ENCODE measurements around the gene CS.

Gene CS

GRCh38 chr12:56244494-56244893 lies 55.6 kb downstream of the CS start:
- DNase-seq (ENCODE audit: low read depth): no peak

GRCh38 chr12:56243731-56244181 lies 56.4 kb downstream of the CS start:
- no peak for DNase-seq (ENCODE audit: low read depth)

- DNase-seq (ENCODE audit: low read depth): no peak
Measured at GRCh38 chr12:56242986-56243385, 57.1 kb downstream of the CS start.

GRCh38 chr12:56241424-56242303 lies 58.5 kb downstream of the CS start:
- DNase-seq (ENCODE audit: low read depth): no peak

GRCh38 chr12:56237552-56237951 lies 62.6 kb downstream of the CS start:
- no peak for DNase-seq (ENCODE audit: low read depth)

GRCh38 chr12:56236985-56237384 lies 63.1 kb downstream of the CS start:
- no peak for DNase-seq (ENCODE audit: low read depth)

GRCh38 chr12:56236091-56236490 lies 64.0 kb downstream of the CS start:
- DNase-seq (ENCODE audit: low read depth): no peak

GRCh38 chr12:56234746-56235436 lies 65.2 kb downstream of the CS start:
- no peak for DNase-seq (ENCODE audit: low read depth)

GRCh38 chr12:56231184-56231582 lies 68.9 kb downstream of the CS start:
- DNase-seq (ENCODE audit: low read depth): no peak

GRCh38 chr12:56230432-56231183 lies 69.5 kb downstream of the CS start:
- no peak for DNase-seq (ENCODE audit: low read depth)

GRCh38 chr12:56229916-56230431 lies 70.2 kb downstream of the CS start, which contains the start of gene SLC39A5:
TSS of gene SLC39A5 (plus strand) at chr12:56230051. CDS start at chr12:56231275, 1,224 bp downstream.
- DNase-seq (ENCODE audit: low read depth): no peak

- DNase-seq (ENCODE audit: low read depth): no peak
Measured at GRCh38 chr12:56229082-56229481, 71.0 kb downstream of the CS start.

- no peak for DNase-seq (ENCODE audit: low read depth)
Measured at GRCh38 chr12:56224954-56225353, 75.2 kb downstream of the CS start.

- peak; percentile 92 for DNase-seq (ENCODE audit: low read depth)
Measured at GRCh38 chr12:56224102-56224701, 75.9 kb downstream of the CS start, which contains the start of gene NABP2. TSS of gene NABP2 (plus strand) at chr12:56224342. CDS start at chr12:56224857, 515 bp downstream.

- no peak for DNase-seq (ENCODE audit: low read depth)
Measured at GRCh38 chr12:56223571-56224101, 76.5 kb downstream of the CS start.

- no peak for DNase-seq (ENCODE audit: low read depth)
Measured at GRCh38 chr12:56222531-56222895, 77.6 kb downstream of the CS start.

GRCh38 chr12:56221757-56222530 lies 78.2 kb downstream of the CS start, which contains the start of gene RNF41:
TSS of gene RNF41 (minus strand) at chr12:56221922. CDS start at chr12:56214047, 7,875 bp downstream.
- peak; percentile 86 for DNase-seq (ENCODE audit: low read depth)

Data from activated gamma-delta T cell treated with anti-CD3 and anti-CD28 coated beads, Interleukin-2, amount 50 U/mL, for 16 hours (primary cell).